CD14-positive monocyte (primary cell): ENCODE results near the gene RAPGEF1. TPM values are rescaled to one million over a fixed set of nuclear protein-coding genes. Genes with fewer than 3 reads are reported as not detected.

ENCODE experiments used
- DNase-seq, 3 donors: peaks; one replicate each; pipeline ENCODE4 v3.0.0-alpha.2; 2011 to 2022
- H2AFZ ChIP-seq: 2 replicates; pipeline ENCODE4 v1.6.0; 2012; ENCODE audit warnings: mild to moderate bottlenecking, low read depth, low read length, inconsistent platforms; ENCODE audit not compliant: insufficient read depth, poor library complexity, severe bottlenecking
- H3K27ac ChIP-seq, 2 donors: 1 replicate in 1 of 2; 2 replicates in 1 of 2; pipeline ENCODE4 v1.5.1; 2012 to 2013; ENCODE audit warnings: low read length in 2 of 2, control low read depth in 1 of 2, inconsistent platforms in 1 of 2, low read depth in 1 of 2, mild to moderate bottlenecking in 1 of 2
- H3K27me3 ChIP-seq, 2 donors: one replicate each; pipeline versions ENCODE4 v1.6.0 to v1.6.1; 2011 to 2013; ENCODE audit warnings: low read length in 2 of 2; ENCODE audit not compliant: control insufficient read depth in 2 of 2, insufficient read depth in 2 of 2
- H3K36me3 ChIP-seq, 2 donors: replicated peaks in 1 of 2; 1 replicate in 1 of 2; 2 replicates in 1 of 2; pipeline versions ENCODE4 v1.5.1 to v1.6.1; 2012 to 2013; ENCODE audit warnings: low read length in 2 of 2, control low read depth in 1 of 2, inconsistent platforms in 1 of 2, mild to moderate bottlenecking in 1 of 2; ENCODE audit not compliant: insufficient read depth in 2 of 2, control insufficient read depth in 1 of 2
- H3K4me1 ChIP-seq, 2 donors: 1 replicate in 1 of 2; 2 replicates in 1 of 2; pipeline versions ENCODE4 v1.5.1 to v1.6.1; 2012 to 2013; ENCODE audit warnings: low read length in 2 of 2, control low read depth in 1 of 2, inconsistent platforms in 1 of 2, mild to moderate bottlenecking in 1 of 2, moderate library complexity in 1 of 2; ENCODE audit not compliant: insufficient read depth in 2 of 2, control insufficient read depth in 1 of 2
- H3K4me2 ChIP-seq: replicated peaks from 2 replicates; pipeline ENCODE3; 2012; ENCODE audit warnings: low read length, moderate library complexity, mild to moderate bottlenecking; ENCODE audit not compliant: poor library complexity, severe bottlenecking; ENCODE audit errors: extremely low read depth
- H3K4me3 ChIP-seq, 3 experiments: fragments of 200-600 bp in 1 of 3; sonication (generic) in 1 of 3; replicated peaks in 1 of 3; 1 replicate in 2 of 3; 2 replicates in 1 of 3; pipeline ENCODE4 v1.5.1; 2011 to 2013; ENCODE audit warnings: low read length in 3 of 3, mild to moderate bottlenecking in 3 of 3, control low read depth in 2 of 3, low read depth in 2 of 3, inconsistent platforms in 1 of 3, moderate library complexity in 1 of 3
- H3K79me2 ChIP-seq: 2 replicates; pipeline ENCODE4 v1.6.0; 2012; ENCODE audit warnings: mild to moderate bottlenecking, control low read depth, inconsistent platforms, low read length, moderate library complexity; ENCODE audit not compliant: insufficient read depth
- H3K9ac ChIP-seq: 2 replicates; pipeline ENCODE4 v1.6.0; 2017; ENCODE audit warnings: low read length, mild to moderate bottlenecking; ENCODE audit not compliant: insufficient read depth, poor library complexity, severe bottlenecking
- H3K9me3 ChIP-seq, 2 donors: replicated peaks in 1 of 2; 1 replicate in 1 of 2; 2 replicates in 1 of 2; pipeline versions ENCODE4 v1.5.1 to v1.6.1; 2012 to 2013; ENCODE audit warnings: low read length in 2 of 2, control low read depth in 1 of 2; ENCODE audit not compliant: control insufficient read depth in 1 of 2, insufficient read depth in 1 of 2
- H4K20me1 ChIP-seq: 2 replicates; pipeline ENCODE4 v1.6.0; 2012; ENCODE audit warnings: mild to moderate bottlenecking, low read length, control low read depth, moderate library complexity; ENCODE audit not compliant: insufficient read depth
- H3K27ac Mint-ChIP-seq, 7 donors: one replicate each; pipeline ENCODE4 v1.8.0; 2020; ENCODE audit warnings: mild to moderate bottlenecking in 7 of 7, mixed read lengths in 7 of 7, moderate library complexity in 6 of 7, inconsistent platforms in 2 of 7
- H3K27me3 Mint-ChIP-seq, 3 donors: one replicate each; pipeline ENCODE4 v1.8.0; 2021 to 2022; ENCODE audit warnings: low read depth in 3 of 3, mild to moderate bottlenecking in 3 of 3, mixed read lengths in 3 of 3, moderate library complexity in 3 of 3, inconsistent platforms in 1 of 3
- H3K36me3 Mint-ChIP-seq, 2 donors: one replicate each; pipeline ENCODE4 v1.8.0; 2020; ENCODE audit warnings: mixed read lengths in 2 of 2, inconsistent platforms in 1 of 2, mild to moderate bottlenecking in 1 of 2
- H3K4me1 Mint-ChIP-seq: one replicate; pipeline ENCODE4 v1.8.0; 2020; ENCODE audit warnings: mild to moderate bottlenecking, mixed read lengths
- H3K4me3 Mint-ChIP-seq, 2 donors: one replicate each; pipeline ENCODE4 v1.8.0; 2020; ENCODE audit warnings: mild to moderate bottlenecking in 2 of 2, mixed read lengths in 2 of 2, moderate library complexity in 1 of 2
- H3K9me3 Mint-ChIP-seq, 7 donors: one replicate each; pipeline ENCODE4 v1.8.0; 2020 to 2022; ENCODE audit warnings: mixed read lengths in 7 of 7, mild to moderate bottlenecking in 6 of 7, moderate library complexity in 6 of 7, inconsistent platforms in 2 of 7
- CTCF ChIP-seq: fragments of 200-600 bp; IDR thresholded peaks from one replicate; pipeline ENCODE4 v1.8.0; 2022; ENCODE audit warnings: antibody characterized with exemption, mild to moderate bottlenecking
- WGBS: methylation state at CpG from one replicate; pipeline ENCODE4 v1.1.5; 2013; ENCODE audit warnings: missing lambda C conversion rate; ENCODE audit not compliant: insufficient coverage; 5-methylcytosine and 5-hydroxymethylcytosine counted together
- intact Hi-C, 2 donors: fragments of 100-400 bp; cut with micrococcal nuclease; formaldehyde crosslinking; loops; one replicate each; pipeline versions ENCODE4 v1.15.0 to v1.15.1; 2023
- polyA plus RNA-seq, 3 donors: library from polyadenylated mRNA; depleted of rRNA in 1 of 3; unstranded in 2 of 3; stranded (reverse) in 1 of 3; fragments of 300-500 nt in 2 of 3; fragments of >200 nt in 1 of 3; fragmentation: Illumina TruSeq in 2 of 3; gene quantifications; 1 replicate in 2 of 3; 2 replicates in 1 of 3; pipeline ENCODE4 v1.2.3, GENCODE V29; 2012 to 2021

Gene RAPGEF1
- polyA plus RNA-seq, 3 donors = 1.7 to 71.7 (median 3.0) TPM

DNA sequence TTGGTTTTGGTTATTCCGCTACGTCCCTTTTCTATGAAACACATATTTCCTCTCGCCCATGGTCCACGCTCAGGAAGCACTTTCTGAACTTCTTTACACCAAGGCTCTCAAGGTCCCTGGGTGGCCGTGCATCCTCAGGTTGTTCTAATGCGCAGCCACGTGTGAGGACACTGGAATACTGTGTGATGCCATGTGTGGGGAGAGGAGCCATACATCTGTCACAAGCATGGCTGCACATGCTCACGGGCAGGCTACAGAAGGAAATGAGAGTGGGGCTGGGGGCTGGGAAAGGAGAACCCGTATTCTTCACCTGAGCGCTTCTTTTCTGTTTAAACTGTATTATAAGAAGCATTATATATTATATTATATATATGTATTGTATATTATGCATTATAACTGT lies 157.8 kb downstream of the RAPGEF1 start:
- no peak overlapping the region for H3K27ac ChIP-seq
- H4K20me1 ChIP-seq = peaks cover 56% of the 10 kb centered on the region
- no peaks in the 10 kb centered on the region for H3K9me3 Mint-ChIP-seq
- no peak overlapping the region for H3K4me3 Mint-ChIP-seq
- no peaks in the 10 kb centered on the region for H3K9me3 ChIP-seq
- H3K27ac Mint-ChIP-seq = no peak overlapping the region
- intact Hi-C loops = no loop called here
- H3K4me2 ChIP-seq = no peak overlapping the region
- no peaks in the 10 kb centered on the region for H3K27me3 ChIP-seq
- H3K36me3 ChIP-seq = peaks cover 68 to 79% of the 10 kb centered on the region in 2 donors
- peak in 1 of 3 donors; percentile 3 for DNase-seq
- H3K4me1 Mint-ChIP-seq = peaks cover 36% of the 10 kb centered on the region
- H2AFZ ChIP-seq = no peak overlapping the region
- H3K36me3 Mint-ChIP-seq = peaks cover 75 to 91% of the 10 kb centered on the region in 2 donors
- H3K4me3 ChIP-seq = no peak overlapping the region
- no peaks in the 10 kb centered on the region for H3K27me3 Mint-ChIP-seq
- TF ChIP-seq CTCF = no peak
- H3K4me1 ChIP-seq = peaks cover 34 to 42% of the 10 kb centered on the region in 2 donors
- H3K9ac ChIP-seq = no peak overlapping the region
- 91% methylated on average over 7 of the region's 10 CpGs for WGBS
- H3K79me2 ChIP-seq = peaks cover 4% of the 10 kb centered on the region

DNA sequence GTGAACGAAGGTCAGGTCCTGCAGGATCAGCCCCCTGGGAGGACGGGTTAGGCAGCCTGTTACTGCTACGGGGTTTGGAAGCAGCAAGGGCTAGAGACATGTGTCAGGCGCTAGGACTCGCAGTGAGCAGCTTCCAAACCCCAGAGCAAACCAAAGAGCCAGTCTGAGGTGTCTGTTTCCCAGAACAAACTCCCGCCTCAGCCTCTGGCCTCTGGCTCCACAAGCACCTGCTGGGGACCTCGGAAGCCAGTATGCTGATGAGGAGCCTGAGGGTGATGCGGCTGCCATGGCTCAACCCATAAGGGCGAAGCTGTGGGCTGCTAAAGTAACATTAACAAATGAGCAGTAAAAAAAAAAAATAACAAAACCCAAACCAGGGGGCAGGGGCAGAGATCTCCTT lies 159.5 kb downstream of the RAPGEF1 start:
- peak overlapping the region in 1 of 7 donors; percentile 23 for H3K27ac Mint-ChIP-seq
- peaks cover 22 to 26% of the 10 kb centered on the region in 2 donors for H3K4me1 ChIP-seq
- H2AFZ ChIP-seq = no peak overlapping the region
- H3K27ac ChIP-seq = no peak overlapping the region
- no peak for DNase-seq
- peaks cover 19% of the 10 kb centered on the region for H3K4me1 Mint-ChIP-seq
- H3K4me3 Mint-ChIP-seq = no peak overlapping the region
- intact Hi-C loops = no loop called here
- peaks cover 84 to 96% of the 10 kb centered on the region in 2 donors for H3K36me3 ChIP-seq
- no peak overlapping the region for H3K4me3 ChIP-seq
- H3K27me3 ChIP-seq = no peaks in the 10 kb centered on the region
- H3K4me2 ChIP-seq = no peak overlapping the region
- H3K79me2 ChIP-seq = peaks cover 4% of the 10 kb centered on the region
- no peak overlapping the region for H3K9ac ChIP-seq
- no peaks in the 10 kb centered on the region for H3K9me3 ChIP-seq
- 100% methylated on average over 4 of the region's 9 CpGs for WGBS
- peaks cover 81 to 96% of the 10 kb centered on the region in 2 donors for H3K36me3 Mint-ChIP-seq
- no peaks in the 10 kb centered on the region for H3K27me3 Mint-ChIP-seq
- peaks cover 60% of the 10 kb centered on the region for H4K20me1 ChIP-seq
- no peaks in the 10 kb centered on the region for H3K9me3 Mint-ChIP-seq
- no peak for TF ChIP-seq CTCF
